ENCODE results near the gene TICAM2. TPM values are rescaled to one million over a fixed set of nuclear protein-coding genes. Genes with fewer than 3 reads are reported as not detected.

Gene TICAM2
- total RNA-seq, 1 donor from 2014 or later = 1.1 TPM

DNA sequence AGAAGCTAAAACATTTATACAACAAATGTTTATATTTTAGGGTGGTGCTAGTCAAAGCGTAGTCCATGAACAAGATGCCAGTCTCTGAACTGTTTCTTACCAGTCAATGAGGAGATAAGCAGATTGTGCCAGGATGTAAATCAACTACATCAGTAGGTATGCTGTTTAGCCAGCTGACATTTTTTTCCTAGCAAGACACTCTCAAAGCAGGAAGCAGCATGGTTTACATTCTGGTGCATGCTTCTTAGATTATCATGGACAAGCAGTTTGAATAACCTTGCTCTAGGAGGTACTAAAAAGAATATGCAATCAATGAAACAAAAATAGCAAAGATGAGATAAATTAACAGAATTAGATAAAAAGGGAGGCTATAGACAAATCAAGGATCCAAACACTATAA, 17.0 kb downstream of the TICAM2 start:
- TF ChIP-seq, protein P1, sequence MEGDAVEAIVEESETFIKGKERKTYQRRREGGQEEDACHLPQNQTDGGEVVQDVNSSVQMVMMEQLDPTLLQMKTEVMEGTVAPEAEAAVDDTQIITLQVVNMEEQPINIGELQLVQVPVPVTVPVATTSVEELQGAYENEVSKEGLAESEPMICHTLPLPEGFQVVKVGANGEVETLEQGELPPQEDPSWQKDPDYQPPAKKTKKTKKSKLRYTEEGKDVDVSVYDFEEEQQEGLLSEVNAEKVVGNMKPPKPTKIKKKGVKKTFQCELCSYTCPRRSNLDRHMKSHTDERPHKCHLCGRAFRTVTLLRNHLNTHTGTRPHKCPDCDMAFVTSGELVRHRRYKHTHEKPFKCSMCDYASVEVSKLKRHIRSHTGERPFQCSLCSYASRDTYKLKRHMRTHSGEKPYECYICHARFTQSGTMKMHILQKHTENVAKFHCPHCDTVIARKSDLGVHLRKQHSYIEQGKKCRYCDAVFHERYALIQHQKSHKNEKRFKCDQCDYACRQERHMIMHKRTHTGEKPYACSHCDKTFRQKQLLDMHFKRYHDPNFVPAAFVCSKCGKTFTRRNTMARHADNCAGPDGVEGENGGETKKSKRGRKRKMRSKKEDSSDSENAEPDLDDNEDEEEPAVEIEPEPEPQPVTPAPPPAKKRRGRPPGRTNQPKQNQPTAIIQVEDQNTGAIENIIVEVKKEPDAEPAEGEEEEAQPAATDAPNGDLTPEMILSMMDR (IDR thresholded peaks at IDR 0.05; ENCODE audit: unreplicated experiment) = no peak
- H3K27ac Mint-ChIP-seq = no peak overlapping the region
- no peaks in the 10 kb centered on the region for H3K4me1 Mint-ChIP-seq (ENCODE audit: low read depth)
- H3K9me3 Mint-ChIP-seq (ENCODE audit: low read depth) = no peaks in the 10 kb centered on the region
- peaks cover 2% of the 10 kb centered on the region for H3K27me3 Mint-ChIP-seq
- H3K4me3 Mint-ChIP-seq (ENCODE audit: low read depth) = no peak overlapping the region
- no peak for DNase-seq (ENCODE audit: low spot score, unreplicated experiment)
- H3K36me3 Mint-ChIP-seq (ENCODE audit: insufficient read depth) = no peaks in the 10 kb centered on the region

DNA sequence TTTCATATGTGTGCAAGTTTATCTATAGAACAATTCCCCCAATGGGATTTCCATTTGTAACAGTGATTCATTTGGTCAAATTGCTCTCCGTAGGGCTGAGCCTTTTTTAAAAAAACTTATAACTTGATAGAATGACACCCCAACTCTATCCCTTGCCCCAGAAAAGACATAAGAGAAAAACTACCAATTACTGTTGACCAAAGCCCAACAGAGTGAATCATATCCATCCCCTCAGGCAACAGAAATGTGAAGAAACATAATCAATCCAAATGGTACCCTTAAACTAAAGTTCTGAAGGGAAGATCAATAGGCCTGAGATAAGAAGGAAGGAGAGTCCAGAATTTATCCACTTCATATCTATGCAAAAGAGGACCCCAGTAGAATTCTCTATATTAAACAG, 17.8 kb downstream of the TICAM2 start:
- no peaks in the 10 kb centered on the region for H3K9me3 Mint-ChIP-seq (ENCODE audit: low read depth)
- TF ChIP-seq, protein P1 (IDR thresholded peaks at IDR 0.05; ENCODE audit: unreplicated experiment) = no peak
- no peaks in the 10 kb centered on the region for H3K4me1 Mint-ChIP-seq (ENCODE audit: low read depth)
- no peaks in the 10 kb centered on the region for H3K36me3 Mint-ChIP-seq (ENCODE audit: insufficient read depth)
- H3K4me3 Mint-ChIP-seq (ENCODE audit: low read depth) = no peak overlapping the region
- peaks cover 2% of the 10 kb centered on the region for H3K27me3 Mint-ChIP-seq
- no peak for DNase-seq (ENCODE audit: low spot score, unreplicated experiment)
- H3K27ac Mint-ChIP-seq = no peak overlapping the region

DNA sequence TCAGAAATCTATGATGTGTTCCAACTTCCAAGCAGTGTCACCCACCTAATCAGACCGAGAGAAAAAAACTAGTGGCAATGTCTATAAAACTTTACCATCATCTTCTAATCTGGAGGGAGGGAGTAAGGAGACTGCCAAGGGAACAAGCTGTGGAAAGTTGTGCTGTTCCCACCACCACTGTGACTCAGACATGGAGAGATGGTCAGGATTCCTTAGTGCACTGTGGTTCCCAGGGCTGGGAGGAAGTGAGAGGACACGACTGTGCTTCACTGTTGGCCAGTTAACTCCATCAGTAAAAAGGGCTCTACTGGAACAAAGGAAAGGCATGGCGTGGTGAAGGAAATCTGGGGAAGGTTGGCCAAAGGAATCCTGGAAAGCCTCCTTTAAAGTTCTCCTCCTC, 18.8 kb downstream of the TICAM2 start:
- no peaks in the 10 kb centered on the region for H3K9me3 Mint-ChIP-seq (ENCODE audit: low read depth)
- H3K4me1 Mint-ChIP-seq (ENCODE audit: low read depth) = no peaks in the 10 kb centered on the region
- no peak overlapping the region for H3K27ac Mint-ChIP-seq
- H3K4me3 Mint-ChIP-seq (ENCODE audit: low read depth) = no peak overlapping the region
- DNase-seq (ENCODE audit: low spot score, unreplicated experiment) = no peak
- TF ChIP-seq, protein P1 (IDR thresholded peaks at IDR 0.05; ENCODE audit: unreplicated experiment) = no peak
- H3K27me3 Mint-ChIP-seq = peaks cover 2% of the 10 kb centered on the region
- H3K36me3 Mint-ChIP-seq (ENCODE audit: insufficient read depth) = no peaks in the 10 kb centered on the region

DNA sequence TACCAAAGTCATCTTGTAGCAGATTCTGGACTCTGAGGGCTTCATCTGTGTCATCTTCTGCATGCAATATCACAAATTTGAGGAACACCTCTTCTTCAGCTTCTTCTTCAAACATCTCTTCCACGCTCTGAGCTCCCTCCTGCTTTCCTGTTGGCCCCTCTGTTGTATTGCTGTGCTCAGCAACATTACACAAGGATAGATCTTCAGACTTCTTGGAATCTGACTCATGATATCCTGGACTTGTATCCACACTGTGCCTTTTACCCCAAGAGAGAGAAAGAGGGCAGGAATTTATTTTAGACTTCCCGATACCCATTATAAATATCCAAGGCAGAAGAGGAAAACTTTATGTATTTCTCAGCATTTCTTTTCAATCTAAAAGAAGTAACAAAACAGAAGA, 21.3 kb downstream of the TICAM2 start:
- Mint-ChIP-seq H3K4me3 (ENCODE audit: low read depth) (no peak overlapping the region), H3K27ac (no peak overlapping the region), H3K9me3 (ENCODE audit: low read depth) (no peaks in the 10 kb centered on the region), H3K27me3 (peaks cover 7% of the 10 kb centered on the region), H3K36me3 (ENCODE audit: insufficient read depth) (no peaks in the 10 kb centered on the region), H3K4me1 (ENCODE audit: low read depth) (no peaks in the 10 kb centered on the region)
- TF ChIP-seq, protein P1 (IDR thresholded peaks at IDR 0.05; ENCODE audit: unreplicated experiment) = no peak
- DNase-seq (ENCODE audit: low spot score, unreplicated experiment) = no peak

DNA sequence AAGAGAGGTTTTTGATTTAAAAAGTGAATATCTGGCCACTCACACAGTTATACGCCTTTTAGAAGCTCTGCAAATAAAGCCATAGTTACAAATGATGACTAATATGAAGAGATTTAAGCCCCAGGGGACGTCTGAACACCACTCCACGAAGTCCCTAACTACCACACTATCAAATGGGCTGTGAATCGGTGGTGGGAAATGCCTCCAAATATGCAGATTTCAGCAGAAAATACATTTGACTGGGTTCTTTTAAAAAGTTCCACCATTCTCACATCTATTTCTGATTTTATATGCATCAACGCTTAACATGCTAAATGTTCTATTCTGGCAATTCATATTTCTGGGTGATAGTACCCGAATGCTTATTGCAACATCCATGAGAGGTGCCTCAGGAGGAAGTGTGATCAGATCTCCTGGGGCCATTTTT, 22.5 kb downstream of the TICAM2 start:
- Mint-ChIP-seq H3K4me1 (ENCODE audit: low read depth) (no peaks in the 10 kb centered on the region), H3K27me3 (peaks cover 7% of the 10 kb centered on the region)

More for the DNA sequence above, 22.5 kb downstream of the TICAM2 start:
- TF ChIP-seq, protein P1 (IDR thresholded peaks at IDR 0.05; ENCODE audit: unreplicated experiment) = no peak
- Mint-ChIP-seq H3K4me3 (ENCODE audit: low read depth) (no peak overlapping the region), H3K36me3 (ENCODE audit: insufficient read depth) (no peaks in the 10 kb centered on the region), H3K27ac (no peak overlapping the region), H3K9me3 (ENCODE audit: low read depth) (no peaks in the 10 kb centered on the region)
- DNase-seq (ENCODE audit: low spot score, unreplicated experiment) = no peak
